IPS-NIHi11 (cell line): ENCODE data around the gene SNX11.

Source experiments
- DNase-seq: peaks from one replicate; pipeline ENCODE4 v3.0.0; 2012; ENCODE audit warnings: mixed read lengths, low spot score

The SNX11 gene

GRCh38 chr17:48100160-48100559, 7.4 kb upstream of the SNX11 start:
- no peak for DNase-seq

- DNase-seq, result peak; percentile 75
Observed at GRCh38 chr17:48100591-48101011, 7.0 kb upstream of the SNX11 start.

GRCh38 chr17:48101012-48101720, 6.4 kb upstream of the SNX11 start, which contains the start of gene CBX1:
TSS of gene CBX1 (minus strand) at chr17:48101478. CDS start at chr17:48077004, 24,474 bp downstream.
- peak; percentile 91 for DNase-seq

DNA sequence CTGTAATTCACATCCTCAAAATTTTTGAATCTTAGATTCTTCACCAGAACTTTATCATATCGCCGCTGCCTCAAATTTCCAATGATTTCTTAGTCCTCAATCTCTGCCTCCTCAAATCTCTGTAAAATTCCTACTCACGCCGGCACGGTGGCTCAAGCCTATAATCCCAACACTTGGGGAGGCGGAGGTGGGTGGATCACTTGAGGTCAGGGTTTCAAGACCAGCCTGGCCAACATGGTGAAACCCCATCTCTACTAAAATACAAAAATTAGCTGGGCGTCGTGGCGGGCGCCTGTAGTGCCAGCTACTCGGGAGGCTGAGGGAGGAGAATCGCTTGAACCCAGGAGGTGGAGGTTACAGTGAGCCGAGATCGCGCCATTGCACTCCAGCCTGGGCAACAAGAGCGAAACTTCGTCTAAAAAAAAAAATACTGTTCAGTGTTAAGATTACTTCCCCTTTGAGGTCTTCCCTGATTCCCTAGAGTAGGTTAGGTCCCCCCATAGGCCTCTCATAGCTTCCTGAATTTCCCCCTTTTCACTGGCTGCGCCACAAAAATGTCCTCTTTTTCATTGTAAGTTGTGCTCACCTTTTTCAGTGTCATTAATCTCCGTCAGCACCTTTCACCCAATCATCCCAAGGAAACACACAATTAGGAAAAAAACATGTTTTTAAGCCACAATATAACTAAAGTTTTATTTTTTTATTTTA, 5.4 kb upstream of the SNX11 start:
- no peak for DNase-seq

DNA sequence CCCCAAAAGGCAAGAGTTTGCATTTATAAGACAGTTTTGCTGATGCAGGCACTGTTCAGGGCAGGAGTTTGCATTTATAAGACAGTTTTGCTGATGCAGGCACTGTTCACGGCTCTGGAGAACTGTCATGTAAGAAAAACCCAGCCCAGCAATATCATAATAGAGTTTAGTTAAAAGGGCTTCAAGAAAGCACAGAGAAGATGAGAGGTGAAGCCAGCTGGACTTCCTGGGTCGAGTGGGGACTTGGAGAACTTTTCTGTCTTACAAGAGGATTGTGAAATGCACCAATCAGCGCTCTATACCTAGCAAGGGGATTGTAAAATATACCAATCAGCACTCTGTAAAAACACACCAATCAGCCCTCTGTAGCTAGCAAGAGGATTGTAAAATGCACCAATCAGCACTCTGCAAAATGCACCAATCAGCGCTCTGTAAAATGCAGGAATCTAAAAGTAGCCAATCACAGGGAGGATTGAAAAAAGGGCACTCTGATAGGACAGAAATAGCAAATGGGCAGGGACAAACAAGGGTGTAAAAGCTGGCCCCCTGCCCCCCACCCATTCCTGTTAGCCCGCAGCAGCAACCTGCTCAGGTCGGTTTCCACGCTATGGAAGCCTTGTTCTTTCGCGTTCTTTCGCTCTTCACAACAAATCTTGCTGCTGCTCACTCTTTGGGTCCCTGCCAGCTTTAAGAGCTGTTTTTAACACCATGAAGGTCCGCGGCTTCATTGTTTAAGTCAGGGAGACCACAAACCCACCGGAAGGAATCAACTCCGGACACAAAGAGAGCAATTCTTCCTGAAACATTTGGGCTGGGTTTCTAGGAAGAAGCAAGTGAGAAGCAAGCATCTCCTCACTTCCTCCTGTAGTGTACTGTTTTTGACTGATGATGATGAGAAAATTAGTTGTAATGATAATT, 4.5 kb upstream of the SNX11 start:
- DNase-seq, result no peak

DNA sequence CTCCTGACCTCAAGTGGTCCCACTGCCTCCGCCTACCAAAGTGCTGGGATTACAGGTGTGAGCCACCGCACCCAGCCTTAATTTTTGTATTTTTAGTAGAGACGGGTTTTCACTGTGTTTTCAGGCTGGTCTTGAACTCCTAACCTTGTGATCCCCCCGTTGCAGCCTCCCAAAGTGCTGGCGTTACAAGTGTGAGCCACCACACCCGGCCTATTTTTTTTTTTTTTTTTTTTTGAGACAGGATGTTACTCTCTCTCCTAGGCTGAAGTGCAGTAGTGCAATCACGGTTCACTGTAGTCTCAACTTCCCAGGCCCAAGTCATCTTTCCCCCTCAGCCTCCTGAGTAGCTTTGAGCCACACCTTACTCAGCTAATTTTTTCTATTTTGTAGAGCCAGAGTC, 3.1 kb upstream of the SNX11 start:
- no peak for DNase-seq

- DNase-seq, result no peak
Observed at GRCh38 chr17:48106802-48107136, 797 bp upstream of the SNX11 start.

GRCh38 chr17:48110761-48111160, 3.2 kb downstream of the SNX11 start:
- DNase-seq, result no peak

DNA sequence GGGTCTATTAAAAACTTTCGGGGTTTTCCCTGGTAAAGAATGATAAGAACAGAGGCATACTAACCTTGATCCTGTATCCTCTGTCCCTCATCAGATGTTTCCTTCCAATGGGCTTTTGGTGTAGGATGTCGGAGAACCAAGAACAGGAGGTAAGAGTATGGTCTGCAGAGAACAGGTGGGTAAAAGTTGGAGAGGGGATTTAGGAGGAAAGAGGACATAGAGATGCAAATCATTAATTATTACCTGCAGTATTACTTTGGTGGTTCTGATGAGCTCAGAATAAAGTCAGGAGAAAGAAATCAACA, 4.3 kb downstream of the SNX11 start:
- DNase-seq, result no peak

GRCh38 chr17:48113201-48113676, 5.7 kb downstream of the SNX11 start:
- no peak for DNase-seq

GRCh38 chr17:48121923-48122664, 14.5 kb downstream of the SNX11 start:
- DNase-seq, result no peak

GRCh38 chr17:48122665-48123045, 15.1 kb downstream of the SNX11 start:
- DNase-seq, result no peak

DNA sequence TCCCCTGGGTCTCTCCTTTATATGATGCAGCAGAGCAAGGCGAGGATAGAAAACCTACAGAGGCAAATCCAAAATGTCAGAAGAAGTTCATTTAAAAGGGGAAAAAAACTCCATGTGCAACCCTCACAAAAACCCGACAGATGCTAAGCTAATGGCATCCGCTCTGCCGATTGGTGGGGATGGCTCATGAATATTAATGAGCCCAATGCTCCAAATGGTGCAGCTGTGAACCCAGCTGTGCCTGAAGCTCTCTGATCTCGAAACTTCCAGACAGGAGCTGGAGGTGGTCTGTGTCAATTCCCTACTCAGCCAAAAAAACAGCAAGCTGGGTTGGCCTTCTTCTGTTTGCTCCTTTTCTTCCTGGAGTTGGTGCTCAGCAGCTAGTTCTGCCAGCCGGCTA, 15.5 kb downstream of the SNX11 start:
- no peak for DNase-seq

DNA sequence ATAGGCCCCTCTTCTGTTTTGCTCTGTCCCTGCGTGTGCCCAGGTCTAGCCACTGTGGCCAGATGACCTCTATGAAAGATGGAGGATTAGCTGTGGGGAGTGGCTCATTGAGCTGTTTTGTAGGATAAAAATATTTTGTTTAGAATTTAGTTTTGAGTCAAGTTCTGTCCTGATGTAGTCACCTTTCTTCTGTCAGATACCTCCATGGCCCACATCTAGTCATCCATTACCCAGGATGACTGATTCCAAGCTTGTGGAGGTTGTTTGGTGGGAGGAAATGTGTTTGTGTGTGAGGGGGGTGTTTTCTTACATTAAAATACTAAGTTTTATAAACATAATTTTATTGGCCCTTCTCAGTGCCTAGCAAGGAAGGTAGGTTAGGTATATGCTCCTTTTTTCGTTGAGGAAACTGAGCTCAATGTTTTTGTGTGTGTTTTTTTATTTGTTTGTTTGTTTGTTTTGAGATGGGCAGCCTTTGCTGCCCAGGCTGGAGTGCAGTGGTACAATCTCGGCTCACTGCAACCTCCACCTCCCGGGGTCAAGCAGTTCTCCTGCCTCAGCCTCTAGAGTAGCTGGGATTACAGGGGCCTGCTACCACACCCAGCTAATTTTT, 16.3 kb downstream of the SNX11 start:
- no peak for DNase-seq

GRCh38 chr17:48125829-48126531, 18.4 kb downstream of the SNX11 start:
- DNase-seq, result no peak

DNA sequence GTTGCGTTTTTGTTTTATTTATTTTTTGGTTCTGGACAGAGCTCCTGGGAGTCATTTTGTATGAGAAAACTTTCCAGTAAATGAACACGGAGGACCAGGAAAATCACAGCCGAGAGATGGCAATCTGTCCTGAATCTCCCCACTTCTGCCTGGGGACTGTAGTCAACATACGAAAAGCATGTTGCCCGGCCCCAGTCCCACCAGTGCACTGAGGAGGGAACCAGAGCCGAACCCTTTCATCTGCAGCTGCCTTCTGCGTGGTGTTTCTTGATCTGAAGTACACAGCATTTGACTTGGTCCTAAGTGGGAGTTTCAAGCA, 18.9 kb downstream of the SNX11 start:
- DNase-seq, result no peak

GRCh38 chr17:48127371-48128051, 19.9 kb downstream of the SNX11 start:
- DNase-seq, result peak; percentile 43

- no peak for DNase-seq
Observed at GRCh38 chr17:48128400-48128799, 20.8 kb downstream of the SNX11 start.

DNA sequence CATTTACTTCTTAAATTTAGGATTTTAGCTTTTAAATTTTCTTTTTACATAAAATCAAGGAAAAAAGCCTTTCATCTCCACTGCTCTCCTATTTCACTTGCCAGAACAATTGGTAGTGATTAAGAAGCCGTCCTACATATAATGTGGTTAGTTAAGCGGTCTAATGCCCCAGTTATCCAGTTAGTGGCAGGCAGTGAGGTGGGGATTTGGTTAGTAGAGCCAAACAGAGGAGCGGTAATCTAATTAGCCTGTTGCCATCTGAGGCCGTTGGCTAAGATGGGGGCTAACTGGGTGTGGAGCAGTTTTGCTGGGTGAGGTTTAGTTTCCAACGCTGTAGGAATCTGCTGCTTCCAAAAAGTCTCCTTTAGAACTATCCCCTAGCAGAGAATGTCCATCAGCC, 22.4 kb downstream of the SNX11 start:
- DNase-seq, result no peak

DNA sequence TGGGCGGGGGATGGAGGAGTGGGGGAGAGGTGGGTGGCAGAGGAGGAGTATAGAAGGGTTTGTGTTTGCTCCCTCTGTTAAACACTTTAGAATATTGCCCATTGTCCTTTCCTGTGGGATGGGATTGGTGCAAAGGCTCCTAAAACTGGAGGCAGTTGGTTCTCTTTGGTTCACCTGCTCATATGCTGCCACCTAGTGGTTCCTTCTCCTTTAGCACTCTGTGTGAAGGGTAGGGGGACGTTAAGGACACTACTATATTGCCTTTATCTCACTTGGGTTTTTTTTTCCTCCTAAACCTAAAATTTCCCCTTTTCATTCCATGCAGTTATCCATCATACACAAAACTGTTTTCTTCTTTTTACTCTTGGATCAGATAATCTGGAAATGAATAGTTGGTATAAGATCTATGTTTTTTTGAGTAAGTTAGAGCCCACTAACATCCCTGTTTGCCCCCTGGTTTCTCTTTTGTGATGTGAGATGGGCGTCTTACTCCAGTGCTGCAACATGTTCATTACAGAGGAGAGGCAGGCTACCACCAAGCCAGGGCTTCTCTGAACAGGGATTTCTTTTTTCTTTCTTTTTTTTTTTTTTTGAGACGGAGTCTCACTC, 23.8 kb downstream of the SNX11 start:
- peak; percentile 84 for DNase-seq
